GM11168 (cell line): ENCODE results near the gene KRTAP5-8.
"Not testable (repeated sequence)": the region's sequence is repeated elsewhere in the genome, so short reads cannot be mapped to it uniquely, and the experiment has no call there.

Source experiments
- in situ Hi-C: fragments of 300-500 bp; cut with MboI; formaldehyde crosslinking; loops from one replicate; pipeline ENCODE4 v1.12.0; 2022; ENCODE audit warnings: low sequenced_read_pairs; ENCODE audit not compliant: unreplicated experiment

KRTAP5-8 gene

DNA sequence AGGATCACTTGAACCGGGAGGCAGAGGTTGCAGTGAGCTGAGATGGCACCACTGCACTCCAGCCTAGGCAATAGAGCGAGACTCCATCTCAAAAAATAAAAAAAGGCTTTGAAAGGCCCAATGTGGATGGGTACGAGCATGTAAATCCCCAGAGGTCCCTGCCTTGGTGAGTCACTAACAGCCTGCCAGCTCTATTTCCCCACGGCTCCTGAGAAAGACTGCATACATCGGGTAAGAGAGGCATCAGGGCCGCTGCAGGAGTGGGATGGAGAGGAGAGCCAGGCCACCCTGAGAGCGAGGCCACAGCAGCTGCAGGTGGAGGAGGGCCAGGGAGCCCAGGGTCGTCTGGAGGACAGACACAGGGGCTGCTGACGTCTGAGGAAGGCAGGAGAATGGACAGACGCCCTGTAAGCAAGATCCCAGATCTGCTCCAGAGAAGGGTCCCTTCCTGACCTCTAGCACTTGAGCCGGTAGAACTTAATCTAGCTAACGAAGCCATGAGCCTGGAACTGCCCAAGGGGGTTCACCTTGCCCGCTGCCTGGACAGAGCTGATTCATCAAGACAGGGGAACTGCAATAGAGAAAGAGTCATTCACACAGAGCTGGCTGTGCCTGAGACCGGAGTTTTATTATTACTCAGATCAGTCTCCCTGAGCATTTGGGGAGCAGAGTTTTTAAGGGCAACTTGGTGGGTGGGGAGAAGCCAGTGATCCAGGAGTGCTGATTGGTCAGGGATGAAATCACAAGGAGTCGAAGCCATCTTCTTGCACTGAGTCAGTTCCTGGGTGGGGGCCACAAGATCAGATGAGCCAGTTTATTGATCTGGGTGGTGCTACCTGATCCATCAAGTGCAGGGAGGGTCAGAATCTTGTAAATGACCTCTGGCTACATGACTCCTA is 5.3 kb downstream of the KRTAP5-8 start:
- in situ Hi-C loops: no loop called here

DNA sequence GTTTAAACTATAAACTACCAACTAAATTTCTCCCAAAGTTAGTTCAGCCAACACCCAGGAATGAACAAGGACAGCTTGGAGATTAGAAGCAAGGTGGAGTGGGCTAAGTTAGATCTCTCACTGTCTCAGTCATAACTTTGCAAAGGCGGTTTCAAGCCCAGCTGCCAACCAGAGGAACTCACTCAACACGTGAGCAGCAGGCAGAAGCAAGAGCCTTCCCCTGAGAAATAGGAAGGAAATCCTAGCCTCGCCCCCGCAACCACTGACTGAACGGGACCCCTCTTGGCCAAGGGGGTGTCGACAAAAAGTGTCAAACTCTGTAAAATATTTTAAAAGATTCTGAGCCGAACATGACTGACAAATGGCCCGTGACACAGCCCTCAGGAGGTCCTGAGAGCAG is 6.0 kb downstream of the KRTAP5-8 start:
- in situ Hi-C loops: no loop called here

DNA sequence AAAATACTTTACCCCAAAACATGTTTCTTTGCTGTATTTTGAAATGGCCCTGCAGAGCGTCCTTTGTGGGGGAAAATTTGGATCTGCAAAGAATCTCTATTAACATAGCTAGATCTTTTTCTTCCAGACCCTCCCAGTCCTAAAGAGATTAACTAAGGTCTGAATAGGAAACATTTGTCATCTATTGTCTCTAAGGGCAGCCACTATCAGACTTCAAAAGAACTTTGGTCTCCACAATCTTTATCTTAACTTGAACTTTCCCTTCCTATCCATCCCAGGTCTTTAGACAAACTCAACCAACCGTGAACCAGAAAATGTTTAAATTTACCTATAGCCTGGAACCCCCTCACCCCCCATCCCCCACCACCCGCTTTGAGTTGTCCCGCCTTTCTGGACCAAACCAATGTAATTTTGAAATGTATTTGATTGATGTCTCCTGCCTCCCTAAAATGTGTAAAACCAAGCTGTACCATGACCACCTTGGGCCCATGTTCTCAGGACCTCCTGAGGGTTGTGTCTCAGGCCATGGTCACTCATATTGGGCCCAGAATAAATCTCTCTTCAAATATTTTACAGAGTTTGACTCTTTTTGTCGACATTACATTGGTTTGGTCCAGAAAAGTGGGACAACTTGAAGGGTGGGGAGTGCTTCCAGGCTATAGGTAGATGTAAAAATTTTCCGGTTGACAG is 6.8 kb downstream of the KRTAP5-8 start:
- in situ Hi-C loops: no loop called here

DNA sequence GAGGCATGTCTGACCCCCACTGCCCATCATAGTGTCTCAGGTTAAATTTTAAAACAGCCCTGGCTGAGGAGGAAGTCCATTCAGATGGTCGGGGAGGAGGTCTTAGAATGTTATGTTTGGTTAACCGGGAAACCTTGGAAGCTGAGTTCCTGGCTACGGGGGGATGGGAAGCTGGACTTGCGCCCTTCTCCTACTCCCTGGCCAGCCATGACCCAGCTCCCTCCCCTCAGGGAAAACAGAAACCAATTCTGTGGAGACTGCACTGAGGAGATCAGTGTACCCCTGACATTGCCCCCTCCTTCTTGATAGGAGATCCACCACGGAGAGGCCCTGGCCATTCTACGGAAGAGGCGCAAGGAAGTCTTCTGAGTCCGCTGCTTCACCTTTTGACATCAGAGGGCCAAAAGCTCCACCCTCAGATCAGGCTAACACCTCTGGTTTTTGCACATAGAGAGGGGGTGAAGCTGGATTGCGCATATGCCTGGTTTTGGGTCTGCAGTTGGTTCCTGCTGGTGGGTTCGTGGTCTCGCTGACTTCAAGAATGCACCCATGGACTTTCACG is 7.7 kb downstream of the KRTAP5-8 start:
- in situ Hi-C loops: no loop called here

DNA sequence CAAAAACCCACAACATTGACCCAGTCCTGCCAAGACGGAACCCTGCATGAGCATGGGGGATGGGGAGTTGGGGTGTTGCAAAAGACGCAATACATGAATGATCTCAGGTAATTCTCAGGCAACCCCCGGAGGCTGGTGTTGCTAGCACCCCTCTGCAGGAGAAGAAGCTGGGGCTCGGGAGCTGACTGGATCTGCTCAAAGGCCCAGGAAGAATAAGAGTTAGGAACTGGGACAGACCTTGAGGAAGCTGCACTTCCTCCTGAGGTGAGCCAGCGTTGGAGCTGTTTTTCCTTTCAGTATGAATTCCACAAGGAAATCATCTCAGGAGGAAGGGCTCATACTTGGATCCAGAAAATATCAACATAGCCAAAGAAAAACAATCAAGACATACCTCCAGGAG is 10.3 kb downstream of the KRTAP5-8 start, which contains the start of gene KRTAP5-9:
KRTAP5-9 (plus strand) TSS at position 301 of the 400 bp plus-strand sequence. CDS start 238 bp downstream, outside the sequence.
- in situ Hi-C loops: no loop called here

DNA sequence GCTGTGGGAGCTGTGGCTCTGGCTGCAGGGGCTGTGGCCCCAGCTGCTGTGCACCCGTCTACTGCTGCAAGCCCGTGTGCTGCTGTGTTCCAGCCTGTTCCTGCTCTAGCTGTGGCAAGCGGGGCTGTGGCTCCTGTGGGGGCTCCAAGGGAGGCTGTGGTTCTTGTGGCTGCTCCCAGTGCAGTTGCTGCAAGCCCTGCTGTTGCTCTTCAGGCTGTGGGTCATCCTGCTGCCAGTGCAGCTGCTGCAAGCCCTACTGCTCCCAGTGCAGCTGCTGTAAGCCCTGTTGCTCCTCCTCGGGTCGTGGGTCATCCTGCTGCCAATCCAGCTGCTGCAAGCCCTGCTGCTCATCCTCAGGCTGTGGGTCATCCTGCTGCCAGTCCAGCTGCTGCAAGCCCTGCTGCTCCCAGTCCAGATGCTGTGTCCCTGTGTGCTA is 10.9 kb downstream of the KRTAP5-8 start:
- in situ Hi-C loops: no loop called here

DNA sequence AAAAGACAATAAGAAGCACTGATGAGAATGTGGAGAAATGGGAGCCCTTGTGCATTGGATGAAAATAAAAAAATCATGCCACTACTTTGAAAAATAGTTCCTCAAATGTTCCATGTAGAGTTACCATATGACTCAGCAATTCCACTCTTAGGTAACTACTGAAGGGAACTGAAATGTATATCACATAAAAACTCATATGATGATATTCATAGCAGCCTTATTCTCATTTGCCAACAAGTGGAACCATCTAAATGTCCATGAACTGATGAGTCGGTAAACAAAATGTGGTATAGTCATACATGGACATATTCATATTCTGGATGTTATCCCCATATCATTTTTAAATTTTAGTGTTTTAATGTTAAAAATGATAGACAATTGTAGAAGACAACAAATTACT is 13.9 kb downstream of the KRTAP5-8 start:
- in situ Hi-C loops: no loop called here

DNA sequence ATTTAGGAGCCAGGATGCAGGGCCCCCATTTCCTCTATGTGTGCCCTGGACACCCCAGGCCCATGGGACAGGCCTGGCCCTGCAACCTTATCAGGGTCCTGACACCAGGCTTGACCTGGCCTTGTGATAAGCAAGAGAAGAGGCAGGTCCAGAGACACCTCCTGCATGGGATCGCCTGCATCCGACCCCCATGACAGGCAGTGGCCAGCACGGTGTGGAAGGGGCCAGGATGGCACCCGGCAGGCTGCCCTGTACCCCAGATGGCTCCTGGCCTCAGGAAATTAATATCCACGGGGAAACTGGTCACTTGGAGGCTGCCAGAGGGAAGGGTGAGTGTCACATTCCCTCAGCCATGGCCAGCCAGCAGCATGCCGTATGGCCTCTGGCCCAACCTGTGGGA is 17.2 kb downstream of the KRTAP5-8 start:
- in situ Hi-C loops: no loop called here

DNA sequence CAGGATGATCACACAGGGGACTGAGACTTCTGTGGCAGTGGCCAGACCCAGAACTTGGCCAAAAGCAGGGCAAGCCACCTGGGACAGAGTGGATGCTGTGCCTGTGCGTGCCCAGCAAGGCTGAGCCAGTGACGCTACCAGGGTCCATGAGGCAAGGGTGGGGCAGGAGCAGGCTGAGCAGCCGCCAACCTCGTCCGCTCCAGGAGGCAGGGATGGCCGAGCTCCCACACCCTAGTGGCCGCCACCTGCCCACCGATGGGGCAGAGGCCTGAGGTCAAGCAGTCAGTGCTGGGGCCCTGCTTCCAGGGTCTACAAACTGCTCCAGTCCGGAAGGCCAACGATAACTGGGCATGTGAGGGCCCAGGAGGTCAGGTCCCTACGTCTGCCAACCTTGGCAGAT is 17.7 kb downstream of the KRTAP5-8 start:
- in situ Hi-C loops: no loop called here

DNA sequence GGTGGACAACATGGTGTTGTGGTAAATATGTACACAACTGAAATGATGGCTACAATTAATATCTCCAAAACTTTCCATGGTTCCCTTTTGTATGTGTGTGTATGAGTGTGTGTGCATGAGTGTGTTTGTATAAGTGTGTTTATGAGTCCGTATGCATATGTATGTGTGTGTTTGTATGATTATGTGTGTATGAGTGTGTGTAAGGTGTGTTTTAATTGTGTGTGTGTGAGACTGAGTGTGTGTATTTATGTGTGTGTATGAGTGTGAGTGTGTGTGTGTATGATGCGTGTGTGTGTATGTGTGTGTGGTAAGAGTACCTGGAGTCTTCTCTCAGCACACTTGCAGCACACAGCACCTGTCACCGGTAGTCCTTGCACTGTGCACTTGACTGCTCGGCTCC is 18.2 kb downstream of the KRTAP5-8 start:
- in situ Hi-C loops: no loop called here

DNA sequence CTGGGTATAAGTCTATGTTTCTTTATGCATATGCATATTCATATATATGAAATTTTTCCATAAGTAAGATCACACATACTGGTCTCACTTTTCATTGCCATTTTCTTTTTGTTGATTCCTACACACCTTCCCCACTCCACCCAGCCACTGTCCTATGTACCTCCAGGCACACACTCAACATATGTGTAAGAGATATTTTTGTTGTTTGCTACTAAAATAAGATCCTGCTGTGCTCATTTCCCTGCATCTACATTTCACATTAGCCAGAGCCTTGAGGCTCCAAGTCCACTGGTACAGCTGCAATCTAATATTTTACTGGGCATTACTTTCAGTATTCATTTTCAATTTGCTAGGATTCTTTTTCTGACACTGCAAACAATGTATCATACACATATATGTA is 19.4 kb downstream of the KRTAP5-8 start:
- in situ Hi-C loops: no loop called here

DNA sequence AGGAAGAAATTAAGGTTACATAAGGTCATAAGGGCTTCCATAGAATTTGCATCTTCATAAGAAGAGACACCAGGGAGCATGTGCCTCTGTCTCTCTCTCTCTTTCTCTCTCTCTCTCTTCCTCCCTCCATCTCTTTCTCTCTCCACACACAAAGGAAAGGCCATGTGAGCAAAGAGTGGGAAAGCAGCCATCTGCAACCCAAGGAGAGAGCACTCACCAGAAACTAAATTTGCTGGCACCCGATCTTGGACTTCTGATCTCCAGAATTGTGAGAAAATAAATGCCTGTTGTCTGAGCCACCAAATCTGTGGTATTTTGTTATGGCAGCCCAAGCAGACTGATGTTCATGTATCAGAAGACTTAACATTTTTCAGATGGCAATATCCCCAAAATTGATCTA is 21.2 kb downstream of the KRTAP5-8 start:
- in situ Hi-C loops: no loop called here

DNA sequence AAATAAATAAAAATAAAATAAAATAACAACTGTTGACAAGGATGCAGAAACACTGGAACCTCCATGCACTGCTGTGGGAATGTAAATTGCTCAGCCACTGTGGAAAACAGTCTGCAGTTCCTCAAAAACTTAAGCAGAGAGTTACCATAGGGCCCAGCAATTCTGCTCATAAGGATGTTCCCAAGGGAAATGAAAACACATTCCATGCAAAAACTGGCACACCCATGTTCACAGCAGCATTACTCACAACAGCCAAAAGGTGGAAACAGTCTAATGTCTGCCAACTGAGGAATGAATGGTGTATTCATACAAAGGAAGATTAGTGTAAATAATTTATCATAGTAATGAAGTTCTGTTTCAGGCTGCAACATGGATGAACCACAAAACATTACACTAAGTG is 24.3 kb downstream of the KRTAP5-8 start:
- in situ Hi-C loops: no loop called here

DNA sequence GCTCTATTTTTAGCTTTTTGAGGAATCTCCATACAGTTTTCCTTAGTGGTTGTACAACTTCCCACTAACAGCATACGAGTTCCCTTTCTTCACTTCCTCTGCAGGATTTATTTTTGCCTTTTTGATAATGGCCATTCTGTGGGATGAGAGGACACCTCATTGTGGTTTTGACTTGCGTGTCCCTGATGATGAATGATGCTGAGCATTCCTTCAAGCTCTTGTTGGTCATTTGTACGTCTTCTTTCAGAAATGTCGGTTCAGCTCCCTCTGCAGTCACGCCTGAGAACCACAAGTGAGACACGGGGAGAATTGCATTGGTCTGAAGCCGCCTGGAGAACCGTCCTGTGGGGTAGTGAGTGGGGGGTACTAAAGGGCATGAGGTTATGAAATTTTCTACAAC is 25.6 kb downstream of the KRTAP5-8 start:
- in situ Hi-C loops: no loop called here

DNA sequence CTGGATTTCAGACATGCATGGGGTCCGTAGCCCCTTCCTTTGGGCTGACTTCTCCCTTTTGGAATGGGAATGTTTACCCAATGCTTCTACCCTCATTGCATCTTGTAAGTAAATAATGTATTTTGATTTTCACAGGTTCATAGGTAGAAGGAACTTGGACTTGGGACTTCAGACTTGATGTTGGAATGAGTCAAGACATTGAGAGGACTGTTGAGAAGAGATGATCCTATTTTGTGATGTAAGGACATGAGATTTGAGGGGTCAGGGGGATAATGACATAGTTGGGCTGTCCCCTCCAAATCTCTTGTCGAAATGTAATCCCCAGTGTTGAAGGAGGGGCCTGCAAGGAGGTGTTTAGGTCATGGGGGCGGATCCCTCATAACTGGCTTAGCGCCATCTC is 26.6 kb downstream of the KRTAP5-8 start:
- in situ Hi-C loops: no loop called here

DNA sequence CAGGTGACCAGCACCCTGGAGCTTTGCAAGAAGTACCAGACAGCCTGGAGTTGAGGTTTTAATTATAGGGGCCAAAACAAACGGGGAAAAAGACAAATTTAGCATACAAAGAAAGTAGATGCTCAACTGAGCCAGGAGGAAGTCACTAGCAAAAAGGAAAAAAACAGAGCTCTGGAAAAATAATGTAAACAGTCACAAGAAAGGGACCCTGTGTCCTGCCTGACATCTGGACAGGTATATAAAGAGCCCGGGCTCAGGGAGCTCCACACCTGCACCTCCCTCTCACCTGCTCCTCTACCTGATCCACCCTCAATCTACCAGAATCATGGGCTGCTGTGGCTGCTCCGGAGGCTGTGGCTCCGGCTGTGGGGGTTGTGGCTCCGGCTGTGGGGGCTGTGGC is 27.4 kb downstream of the KRTAP5-8 start, which contains the start of gene KRTAP5-10:
KRTAP5-10 (plus strand) TSS at position 301 of the 400 bp plus-strand sequence; CDS start at position 326, 25 bp downstream.
- in situ Hi-C loops: no loop called here

DNA sequence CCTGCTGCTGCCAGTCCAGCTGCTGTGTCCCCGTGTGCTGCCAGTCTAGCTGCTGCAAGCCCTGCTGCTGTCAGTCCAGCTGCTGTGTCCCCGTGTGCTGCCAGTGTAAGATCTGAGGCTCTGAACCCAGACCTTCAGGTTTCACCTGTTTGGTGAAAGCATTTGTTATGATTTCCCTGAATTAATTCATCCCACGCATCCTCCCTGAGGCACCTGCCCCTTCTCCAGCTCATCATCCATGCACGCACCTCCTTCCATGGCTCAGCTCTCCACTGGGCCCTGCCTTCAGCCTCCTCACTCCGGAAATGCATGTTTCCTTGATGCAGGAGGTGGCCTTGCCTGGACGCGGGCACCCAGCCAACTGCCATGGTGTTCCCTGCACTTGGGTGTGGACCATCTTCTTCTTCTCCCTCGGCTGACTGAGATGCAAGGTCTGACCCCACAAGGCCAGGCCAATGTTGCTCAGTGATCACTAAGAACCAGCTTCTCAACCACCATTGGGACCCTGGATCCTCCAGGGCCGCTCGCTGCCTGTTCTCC is 28.3 kb downstream of the KRTAP5-8 start:
- in situ Hi-C loops: no loop called here

DNA sequence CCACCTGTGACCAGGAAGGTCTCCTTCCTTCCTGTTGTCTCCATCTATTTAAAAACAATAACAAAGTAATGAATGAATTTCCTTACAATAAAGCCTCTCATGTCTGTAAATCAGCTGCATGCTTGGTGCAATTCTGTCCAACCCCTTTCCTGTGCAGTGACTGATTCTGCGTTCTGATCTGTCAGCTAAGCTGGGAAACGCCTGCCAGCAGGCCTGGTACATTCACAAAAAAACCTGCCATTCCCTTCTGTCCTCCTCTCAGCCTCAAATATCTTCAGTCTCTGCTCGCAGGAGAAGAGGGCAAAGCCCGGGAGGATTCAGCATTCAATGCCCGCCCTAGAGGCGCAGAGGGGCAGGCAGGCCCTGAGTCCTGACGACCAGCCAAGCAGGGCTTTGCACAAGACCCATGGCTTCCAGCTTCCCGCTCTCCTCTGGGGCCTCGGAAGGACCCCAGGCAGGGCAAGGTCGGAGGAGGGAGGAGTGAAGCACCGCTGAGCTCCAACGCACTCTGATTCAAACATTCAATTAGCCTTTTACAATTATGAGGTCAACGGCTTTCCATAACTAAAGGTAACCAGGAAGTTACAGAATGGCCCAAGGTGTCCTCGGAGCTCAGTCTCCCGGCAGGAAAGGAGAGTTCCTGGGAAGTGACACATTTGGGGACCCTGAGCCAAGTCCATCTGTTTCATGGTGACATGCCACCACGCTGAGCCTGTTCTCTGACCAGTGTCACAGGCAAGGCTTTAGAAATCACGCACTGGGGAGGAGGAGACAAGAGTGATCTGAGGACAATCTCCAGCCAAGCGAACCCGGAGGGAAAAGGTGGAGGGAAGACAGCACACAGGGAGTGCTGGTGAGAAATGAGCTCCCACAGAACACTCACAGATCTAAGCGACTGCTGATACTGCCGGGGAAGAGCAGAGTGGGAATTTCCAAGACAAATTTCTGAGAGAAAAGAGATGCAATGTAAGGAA is 29.1 kb downstream of the KRTAP5-8 start:
- in situ Hi-C loops: not testable (repeated sequence)

DNA sequence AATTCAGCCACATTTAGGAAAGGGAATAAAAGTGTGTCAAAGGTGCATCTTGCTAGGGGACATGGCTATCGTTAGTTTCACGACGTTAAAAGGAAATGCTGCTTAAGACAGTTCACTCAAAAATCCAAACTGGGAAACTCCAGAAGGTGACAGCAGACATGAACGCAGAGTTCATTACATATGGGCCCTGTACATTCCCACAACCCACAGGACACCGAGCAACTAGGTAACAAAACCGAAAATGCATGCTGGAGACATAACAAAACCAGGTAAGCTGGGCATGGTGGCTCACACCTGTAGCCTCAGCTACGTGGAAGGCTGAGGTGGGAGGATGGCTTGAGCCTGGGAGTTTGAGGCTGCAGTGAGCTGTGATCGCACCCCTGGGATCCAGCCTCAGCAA is 29.8 kb downstream of the KRTAP5-8 start:
- in situ Hi-C loops: not testable (repeated sequence)
